ENCODE measurements around the gene ZBED4. TPM values are rescaled to one million over a fixed set of nuclear protein-coding genes. Genes with fewer than 3 reads are reported as not detected.

ZBED4 gene
- total and polyA plus RNA-seq, 2 experiments from 2014 or later = 11.1 to 18.4 TPM

GRCh38 chr22:49873228-49873940 lies 19.7 kb downstream of the ZBED4 start:
- Histone ChIP-seq H3K27ac (no peak overlapping the region), H3K9me3 (ENCODE audit: low read depth) (no peaks in the 10 kb centered on the region), H3K36me3 (no peaks in the 10 kb centered on the region), H3K4me1 (ENCODE audit: low read depth) (no peaks in the 10 kb centered on the region), H3K27me3 (no peaks in the 10 kb centered on the region), H3K4me3 (no peak overlapping the region)
- TF ChIP-seq CTCF (IDR thresholded peaks at IDR 0.05; ENCODE audit: low read depth, low read length) = no peak
- DNase-seq (ENCODE audit: low read depth in 1 of 2, low spot score in 1 of 2) = no peak

GRCh38 chr22:49877642-49878041 lies 24.0 kb downstream of the ZBED4 start:
- no peaks in the 10 kb centered on the region for H3K4me1 ChIP-seq (ENCODE audit: low read depth)
- no peak for DNase-seq (ENCODE audit: low read depth in 1 of 2, low spot score in 1 of 2)
- no peak overlapping the region for H3K4me3 ChIP-seq
- no peak for TF ChIP-seq CTCF (IDR thresholded peaks at IDR 0.05; ENCODE audit: low read depth, low read length)
- no peaks in the 10 kb centered on the region for H3K27me3 ChIP-seq
- H3K9me3 ChIP-seq (ENCODE audit: low read depth) = no peaks in the 10 kb centered on the region
- no peaks in the 10 kb centered on the region for H3K36me3 ChIP-seq
- H3K27ac ChIP-seq = no peak overlapping the region

GRCh38 chr22:49878206-49878605 lies 24.6 kb downstream of the ZBED4 start:
- Histone ChIP-seq H3K27ac (no peak overlapping the region), H3K36me3 (no peaks in the 10 kb centered on the region), H3K4me3 (no peak overlapping the region), H3K9me3 (ENCODE audit: low read depth) (no peaks in the 10 kb centered on the region), H3K27me3 (no peaks in the 10 kb centered on the region), H3K4me1 (ENCODE audit: low read depth) (no peaks in the 10 kb centered on the region)
- no peak for TF ChIP-seq CTCF (IDR thresholded peaks at IDR 0.05; ENCODE audit: low read depth, low read length)
- no peak for DNase-seq (ENCODE audit: low read depth in 1 of 2, low spot score in 1 of 2)

- no peaks in the 10 kb centered on the region for H3K4me1 ChIP-seq (ENCODE audit: low read depth)
- H3K36me3 ChIP-seq = no peaks in the 10 kb centered on the region
- TF ChIP-seq CTCF (IDR thresholded peaks at IDR 0.05; ENCODE audit: low read depth, low read length) = no peak
- no peak overlapping the region for H3K27ac ChIP-seq
- H3K27me3 ChIP-seq = no peaks in the 10 kb centered on the region
- H3K9me3 ChIP-seq (ENCODE audit: low read depth) = no peaks in the 10 kb centered on the region
- no peak overlapping the region for H3K4me3 ChIP-seq
- DNase-seq (ENCODE audit: low read depth in 1 of 2, low spot score in 1 of 2) = no peak
These were observed 26.2 kb downstream of the ZBED4 start for GRCh38 chr22:49879871-49880270.

- Histone ChIP-seq H3K27ac (no peak overlapping the region), H3K36me3 (no peaks in the 10 kb centered on the region)
These were observed 26.6 kb downstream of the ZBED4 start for GRCh38 chr22:49880281-49880680.

More at GRCh38 chr22:49880281-49880680, 26.6 kb downstream of the ZBED4 start:
- H3K4me3 ChIP-seq = no peak overlapping the region
- H3K27me3 ChIP-seq = no peaks in the 10 kb centered on the region
- H3K4me1 ChIP-seq (ENCODE audit: low read depth) = no peaks in the 10 kb centered on the region
- TF ChIP-seq CTCF (IDR thresholded peaks at IDR 0.05; ENCODE audit: low read depth, low read length) = no peak
- H3K9me3 ChIP-seq (ENCODE audit: low read depth) = no peaks in the 10 kb centered on the region
- no peak for DNase-seq (ENCODE audit: low read depth in 1 of 2, low spot score in 1 of 2)

Measured in cardiac muscle cell (in vitro differentiated cells and primary cell).